GM12875 (cell line): ENCODE measurements around the gene DNAH5.
A peak's percentile ranks its signal among the peaks of the same experiment; 100 is the strongest.

ENCODE experiments used
- H3K4me3 ChIP-seq: one replicate; pipeline ENCODE4 v1.5.1; 2011; ENCODE audit warnings: low read depth, low read length, control low read depth
- TF ChIP-seq, protein P1 (sequence below): IDR thresholded peaks from 2 replicates; pipeline ENCODE4 v1.5.1; 2011; ENCODE audit warnings: low read depth, mild to moderate bottlenecking, control low read depth, inconsistent platforms, low read length, moderate library complexity, borderline replicate concordance; ENCODE audit not compliant: insufficient read depth

DNAH5 gene

DNA sequence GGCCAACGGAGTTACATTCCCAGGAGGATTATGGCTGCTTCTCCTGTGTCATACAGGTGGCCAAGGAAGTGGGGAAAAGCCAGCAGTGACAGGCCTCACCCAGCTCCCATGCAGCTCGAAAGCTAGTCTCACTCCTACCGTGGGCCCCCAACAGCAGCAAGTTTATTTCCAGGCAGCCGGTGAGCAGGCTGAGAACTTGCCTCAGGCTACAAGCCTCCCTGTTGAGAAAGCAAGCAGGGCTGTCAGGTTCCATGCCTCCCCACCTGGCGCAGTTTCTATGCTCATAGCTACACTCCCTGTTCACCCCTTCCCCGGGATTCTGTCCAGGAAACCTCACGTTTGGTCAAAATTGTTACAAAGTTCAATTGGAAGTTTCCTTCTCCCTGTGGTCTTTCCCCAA, 27.5 kb upstream of the DNAH5 start:
- TF ChIP-seq, protein P1, sequence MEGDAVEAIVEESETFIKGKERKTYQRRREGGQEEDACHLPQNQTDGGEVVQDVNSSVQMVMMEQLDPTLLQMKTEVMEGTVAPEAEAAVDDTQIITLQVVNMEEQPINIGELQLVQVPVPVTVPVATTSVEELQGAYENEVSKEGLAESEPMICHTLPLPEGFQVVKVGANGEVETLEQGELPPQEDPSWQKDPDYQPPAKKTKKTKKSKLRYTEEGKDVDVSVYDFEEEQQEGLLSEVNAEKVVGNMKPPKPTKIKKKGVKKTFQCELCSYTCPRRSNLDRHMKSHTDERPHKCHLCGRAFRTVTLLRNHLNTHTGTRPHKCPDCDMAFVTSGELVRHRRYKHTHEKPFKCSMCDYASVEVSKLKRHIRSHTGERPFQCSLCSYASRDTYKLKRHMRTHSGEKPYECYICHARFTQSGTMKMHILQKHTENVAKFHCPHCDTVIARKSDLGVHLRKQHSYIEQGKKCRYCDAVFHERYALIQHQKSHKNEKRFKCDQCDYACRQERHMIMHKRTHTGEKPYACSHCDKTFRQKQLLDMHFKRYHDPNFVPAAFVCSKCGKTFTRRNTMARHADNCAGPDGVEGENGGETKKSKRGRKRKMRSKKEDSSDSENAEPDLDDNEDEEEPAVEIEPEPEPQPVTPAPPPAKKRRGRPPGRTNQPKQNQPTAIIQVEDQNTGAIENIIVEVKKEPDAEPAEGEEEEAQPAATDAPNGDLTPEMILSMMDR = no peak

DNA sequence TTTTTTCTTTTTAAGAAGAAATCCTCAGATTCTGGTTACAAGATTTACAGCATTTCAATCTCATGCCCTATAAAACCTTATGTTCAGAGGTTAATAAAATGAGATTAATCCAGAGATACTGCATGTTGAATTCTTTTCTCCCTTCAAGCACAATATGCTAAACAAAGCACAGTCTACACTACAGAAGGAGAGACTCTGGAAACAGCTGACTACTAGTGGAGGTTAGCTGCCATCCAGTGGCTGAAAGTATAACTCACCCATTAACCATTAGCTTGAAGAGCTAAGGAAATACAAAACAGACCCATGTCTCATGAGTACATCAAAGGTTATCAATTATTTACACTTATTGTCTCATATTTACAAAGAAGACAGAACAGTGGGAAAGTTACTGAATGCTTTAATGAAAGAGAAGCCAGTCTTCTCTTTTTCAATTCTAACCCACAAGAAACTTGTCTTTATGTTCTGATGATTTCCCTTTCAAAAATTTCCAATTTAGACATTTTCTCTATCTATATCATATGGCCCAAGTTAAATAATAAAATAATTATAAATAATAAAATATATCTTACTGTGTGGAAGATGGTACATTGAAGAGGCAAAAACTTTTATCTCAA, 12.7 kb upstream of the DNAH5 start:
- no peak overlapping the region for H3K4me3 ChIP-seq
- TF ChIP-seq, protein P1 = peak; percentile 39; the same call in 1 of the 2 replicates

More for the DNA sequence above, 27.5 kb upstream of the DNAH5 start:
- no peak overlapping the region for H3K4me3 ChIP-seq

DNA sequence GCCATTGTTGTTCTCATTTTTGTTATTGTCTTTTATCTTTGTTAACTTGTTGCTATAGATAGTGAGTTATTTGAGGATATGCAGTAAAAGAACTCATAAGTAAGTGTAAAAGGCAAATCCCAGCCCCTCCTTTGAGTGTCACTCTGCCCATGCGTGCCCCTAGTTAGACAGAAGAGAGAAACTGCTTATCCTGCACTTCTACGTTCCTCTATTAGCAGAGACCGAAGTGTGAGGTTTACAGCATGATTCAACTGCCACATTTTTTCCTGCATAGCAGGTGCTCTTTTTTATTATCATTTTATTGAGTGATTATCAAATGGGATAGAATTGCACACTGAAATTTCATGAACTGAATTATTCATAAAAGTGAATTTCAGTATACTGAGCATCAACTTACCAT, 12.0 kb upstream of the DNAH5 start:
- H3K4me3 ChIP-seq = no peak overlapping the region
- TF ChIP-seq, protein P1 = no peak

DNA sequence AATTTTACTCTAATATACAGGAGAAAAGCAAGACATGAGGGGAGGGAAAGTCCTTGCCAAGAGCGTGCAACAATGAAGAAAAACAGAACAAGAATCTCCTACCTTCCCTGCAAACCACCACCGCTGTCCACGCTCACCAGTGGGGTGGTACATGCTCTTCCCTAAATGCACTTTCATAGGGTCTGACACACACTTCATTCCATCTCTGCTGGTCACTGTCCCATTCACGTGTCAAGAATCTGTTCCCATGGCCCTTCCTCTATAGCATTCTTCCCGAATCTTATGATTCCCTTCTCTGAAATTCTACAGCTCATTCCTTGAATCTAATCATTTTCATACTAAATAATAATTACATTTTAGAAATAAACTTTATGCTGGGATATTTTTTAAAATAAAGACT, 11.4 kb upstream of the DNAH5 start:
- H3K4me3 ChIP-seq = no peak overlapping the region
- TF ChIP-seq, protein P1 = no peak

DNA sequence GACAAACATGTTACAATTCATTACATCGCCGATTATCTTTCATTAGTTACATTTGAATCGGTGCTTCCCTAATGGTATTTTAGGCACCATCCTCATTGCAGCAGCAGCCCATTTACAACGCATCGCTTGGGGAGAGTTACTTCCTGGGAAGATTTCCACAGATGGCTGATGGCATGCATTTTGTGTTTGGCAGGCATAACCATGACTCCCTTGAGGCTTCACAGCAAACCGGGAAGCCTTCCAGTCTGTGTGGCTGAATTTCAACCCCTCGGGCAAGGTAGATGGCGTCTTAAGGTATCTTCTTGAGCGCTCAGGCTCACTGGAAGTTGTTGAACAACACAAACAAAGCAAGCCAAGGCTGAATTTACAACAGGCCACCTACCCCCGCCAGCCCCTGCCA, 1.6 kb upstream of the DNAH5 start:
- H3K4me3 ChIP-seq = no peak overlapping the region
- TF ChIP-seq, protein P1 = no peak

DNA sequence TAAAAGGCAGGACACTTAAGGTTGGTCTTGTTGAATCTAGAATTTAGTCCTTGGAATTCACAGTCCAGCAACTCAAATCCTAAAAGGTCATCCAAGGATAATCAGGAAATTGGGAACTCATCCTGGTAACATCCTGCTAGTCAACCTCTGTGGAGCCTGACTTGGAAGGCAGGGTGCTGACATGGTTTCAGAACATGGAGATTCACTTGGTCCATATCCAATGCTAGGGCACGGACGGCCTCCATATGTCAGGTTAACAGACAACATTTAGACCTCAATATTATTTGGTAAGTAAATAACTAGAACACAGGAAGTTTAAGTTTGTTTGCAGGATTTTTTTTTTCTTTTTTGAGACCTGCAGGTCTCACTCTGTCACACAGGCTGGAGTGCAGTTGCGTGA, 783 bp upstream of the DNAH5 start:
- TF ChIP-seq, protein P1 = no peak
- H3K4me3 ChIP-seq = no peak overlapping the region

DNA sequence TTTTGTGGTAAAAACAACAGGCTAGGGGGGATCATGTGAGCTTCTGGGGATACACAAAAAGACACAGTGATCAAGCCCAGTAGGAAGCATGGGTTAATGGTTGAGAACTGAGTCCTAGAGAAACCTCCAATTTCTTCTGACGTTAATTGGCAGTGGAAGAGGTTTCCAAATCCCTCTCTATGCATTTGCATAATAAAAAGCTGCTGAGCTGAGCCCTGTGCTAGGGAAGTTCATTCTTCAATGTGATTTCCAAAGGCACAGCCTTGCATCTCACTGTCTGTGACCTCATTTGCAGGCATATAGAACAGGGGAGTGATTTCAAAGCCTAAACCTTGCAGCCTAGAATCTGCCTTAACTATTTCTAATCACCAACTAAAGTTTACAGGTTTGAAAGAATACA, 812 bp downstream of the DNAH5 start:
- H3K4me3 ChIP-seq = no peak overlapping the region
- TF ChIP-seq, protein P1 = no peak
